GM15510 (cell line): ENCODE results near the gene PATJ.

Experiments
- POLR2A ChIP-seq: IDR thresholded peaks from 3 replicates; pipeline ENCODE4 v1.6.1; 2011; ENCODE audit warnings: borderline replicate concordance; ENCODE audit not compliant: insufficient read length; ENCODE audit errors: extremely low read depth

PATJ gene

DNA sequence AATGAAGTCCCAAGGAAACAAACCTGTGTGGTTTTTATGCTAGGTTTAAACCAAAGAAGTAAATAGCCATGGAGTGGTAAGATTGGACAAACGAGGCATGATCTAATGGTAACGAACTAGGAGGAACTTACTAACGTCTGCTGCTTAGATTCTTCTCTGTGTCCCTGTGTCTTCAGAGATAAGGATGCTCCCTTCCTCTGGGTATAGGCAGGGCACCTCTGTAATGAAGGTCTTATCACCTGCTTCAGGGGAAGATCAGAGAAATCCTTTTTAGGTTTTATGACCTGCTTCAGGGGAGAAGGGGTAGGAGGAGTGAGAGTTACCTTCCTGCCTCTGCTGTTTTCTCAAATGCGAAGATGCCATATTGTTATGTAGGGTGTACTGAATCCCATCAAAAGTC is 237.4 kb downstream of the PATJ start:
- TF ChIP-seq POLR2A = no peak

DNA sequence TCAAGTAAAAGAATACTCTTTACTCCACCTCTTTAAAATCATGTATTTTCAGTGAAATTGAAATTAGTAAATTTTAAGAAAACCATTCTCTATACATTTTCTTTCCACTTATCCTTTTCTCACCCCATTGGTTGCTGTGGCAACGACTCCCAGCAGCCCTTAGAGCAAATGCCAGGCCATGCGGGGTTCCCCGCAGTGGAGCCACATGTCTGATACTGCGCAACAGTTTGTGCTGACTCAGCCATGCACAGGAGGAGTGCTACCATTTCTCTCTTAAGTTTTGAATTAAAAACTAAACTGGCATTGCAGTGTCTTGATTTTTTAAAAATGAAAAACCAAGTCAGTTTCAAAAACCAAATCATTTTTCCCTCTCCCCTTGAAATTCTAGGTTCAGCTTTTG is 238.3 kb downstream of the PATJ start:
- TF ChIP-seq POLR2A = no peak

DNA sequence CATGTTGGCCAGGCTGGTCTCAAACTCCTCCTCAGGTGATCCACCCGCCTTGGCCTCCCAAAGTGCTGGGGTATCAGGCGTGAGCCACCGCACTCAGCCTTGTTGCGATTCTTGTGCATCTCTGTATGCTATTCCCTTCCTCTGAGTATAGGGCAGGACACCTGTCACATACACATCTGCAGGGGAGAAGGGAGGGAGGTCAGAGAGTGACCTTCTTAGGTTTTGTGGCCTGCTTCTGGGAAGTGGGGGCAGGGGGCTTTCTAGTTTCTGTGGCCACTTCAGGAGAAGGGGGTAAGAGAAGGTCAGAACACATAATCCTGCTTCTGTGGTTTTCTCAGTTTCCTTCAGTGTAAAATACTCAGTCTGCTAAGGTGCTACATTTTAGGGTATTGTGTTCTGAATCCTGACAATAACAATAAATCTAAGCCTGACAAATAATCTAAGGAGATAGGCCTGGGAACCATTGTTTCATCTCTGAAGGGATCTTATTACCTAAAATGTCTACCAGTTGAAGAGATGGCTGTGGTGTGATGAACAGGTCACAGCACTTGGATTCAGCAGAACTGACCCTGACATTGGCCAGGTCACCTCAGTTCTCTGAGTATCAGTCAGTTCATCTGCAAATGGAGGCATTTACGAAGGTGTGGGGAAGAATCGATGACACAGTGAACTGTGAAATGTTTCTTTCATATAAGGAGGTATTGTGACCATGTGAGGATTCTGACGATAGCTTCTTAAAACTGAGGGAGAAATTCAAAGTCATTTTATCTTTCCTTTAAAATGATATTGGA is 239.8 kb downstream of the PATJ start:
- TF ChIP-seq POLR2A = no peak

DNA sequence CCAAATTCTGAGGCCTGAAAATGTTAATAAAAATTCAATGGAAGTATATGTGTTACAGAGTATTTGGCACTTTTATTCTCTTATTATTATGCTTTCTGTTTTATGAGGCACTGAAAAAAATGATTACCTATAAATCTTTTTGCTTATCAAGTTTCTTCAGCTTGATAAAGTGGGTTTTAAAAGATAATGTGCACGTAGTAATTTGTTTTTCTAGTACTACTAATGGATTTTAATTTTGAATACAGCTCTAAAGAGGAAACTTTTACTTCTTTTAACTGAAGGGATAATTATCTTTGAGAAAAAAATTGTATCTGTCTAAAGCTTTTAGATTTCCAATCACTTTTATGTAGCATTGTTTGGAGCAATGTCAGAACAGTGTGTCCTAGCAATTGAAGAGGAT is 241.0 kb downstream of the PATJ start:
- TF ChIP-seq POLR2A = no peak

DNA sequence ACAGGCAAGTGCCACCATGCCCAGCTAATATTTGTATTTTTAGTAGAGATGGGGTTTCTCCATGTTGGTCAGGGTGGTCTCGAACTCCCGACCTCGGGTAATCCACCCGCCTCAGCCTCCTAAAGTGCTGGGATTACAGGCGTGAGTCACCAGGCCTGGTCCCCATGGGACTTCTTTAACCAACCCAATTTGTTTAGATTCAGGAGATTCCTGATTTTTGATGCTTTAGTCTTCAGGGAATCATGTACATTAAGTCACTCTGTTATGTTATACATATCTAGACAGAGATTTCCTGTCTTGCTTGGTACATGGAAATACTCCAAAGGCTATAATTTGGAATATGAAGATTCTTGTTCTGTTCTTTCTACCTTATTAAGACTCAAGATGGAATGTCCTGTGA is 250.0 kb downstream of the PATJ start:
- TF ChIP-seq POLR2A = no peak

DNA sequence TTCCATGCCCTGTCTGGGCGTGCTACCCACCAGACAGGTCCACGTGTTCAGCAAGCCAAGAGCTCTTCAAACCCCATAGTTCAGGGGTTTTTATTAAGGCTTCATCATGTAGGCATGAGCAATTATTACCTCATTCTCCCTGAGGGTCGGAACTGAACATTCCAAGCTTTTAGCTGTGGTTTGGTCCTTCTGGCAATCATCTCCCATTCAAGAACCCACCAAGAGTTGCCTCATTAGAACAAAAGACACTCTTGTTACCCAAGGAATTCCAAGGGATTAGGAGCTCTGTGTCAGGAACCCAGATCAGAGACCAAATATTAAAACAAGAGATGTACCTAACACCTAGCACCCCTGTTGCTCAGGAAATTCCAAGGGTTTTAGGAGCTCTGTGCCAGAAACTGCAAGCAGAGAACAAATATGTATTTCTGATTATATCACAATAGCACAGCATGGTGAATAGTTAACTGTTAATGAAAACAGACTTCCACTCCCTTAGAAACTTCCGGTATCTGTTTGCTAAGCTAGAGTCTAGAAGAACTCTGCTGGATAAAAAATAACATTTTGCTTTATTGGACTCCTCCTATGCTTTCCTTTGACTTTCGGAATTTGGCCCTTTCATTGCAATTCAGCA is 251.2 kb downstream of the PATJ start:
- TF ChIP-seq POLR2A = no peak

DNA sequence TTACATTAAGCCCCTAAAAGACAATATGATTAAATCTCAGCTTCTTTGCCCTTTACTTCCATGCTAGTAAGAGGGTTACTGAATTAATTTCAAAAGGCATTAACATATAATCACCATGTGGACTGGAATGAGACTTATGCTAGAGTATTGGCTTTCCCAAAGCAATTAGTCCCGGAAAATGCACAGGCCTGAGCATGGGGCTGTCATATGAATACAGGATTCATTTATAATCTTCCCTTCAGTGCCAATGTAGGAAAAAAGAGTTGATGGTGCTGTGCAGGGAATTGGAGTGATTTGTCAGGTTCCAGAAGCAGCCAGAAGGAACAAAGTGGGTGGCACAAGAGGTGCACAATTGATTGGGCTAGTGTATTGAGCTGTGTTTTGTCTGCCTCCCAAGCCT is 253.4 kb downstream of the PATJ start:
- TF ChIP-seq POLR2A = no peak

DNA sequence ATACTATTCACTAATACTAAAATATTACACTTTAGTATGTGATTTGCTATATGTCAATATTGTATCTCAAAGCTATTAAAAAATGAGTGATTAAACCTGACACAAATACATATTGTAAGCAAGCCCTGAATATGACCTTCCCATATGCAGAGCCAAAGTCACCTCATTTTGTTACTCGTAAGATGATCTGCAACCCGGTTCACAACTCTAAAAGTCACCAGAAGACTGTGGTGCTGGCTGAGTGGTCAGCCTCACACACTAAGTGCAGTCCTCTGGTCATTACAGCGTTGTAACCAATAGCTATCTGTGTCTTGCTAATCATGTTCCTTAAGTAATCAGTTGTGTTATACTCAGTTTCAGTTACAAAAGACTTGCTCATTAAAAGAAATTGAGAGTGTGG is 254.8 kb downstream of the PATJ start:
- no peak for TF ChIP-seq POLR2A

DNA sequence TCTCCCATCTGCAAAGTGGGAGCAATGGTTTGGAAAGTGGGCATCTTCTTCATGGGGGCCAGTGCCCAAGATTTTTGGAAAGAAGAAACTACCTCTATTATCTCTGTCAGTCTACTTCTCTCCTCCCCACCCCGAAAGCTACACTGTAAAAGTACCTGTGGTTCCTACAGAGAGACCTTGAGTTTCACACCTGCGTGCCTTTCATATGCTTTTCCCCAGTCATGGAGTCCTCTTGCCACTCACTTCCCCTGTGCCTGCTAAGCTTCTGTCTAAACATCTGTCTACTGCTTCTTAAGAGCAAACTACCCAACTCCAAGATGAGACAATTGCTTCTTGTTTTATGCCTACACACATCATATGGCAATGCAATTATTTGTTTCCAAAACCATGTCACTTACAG is 261.5 kb downstream of the PATJ start:
- TF ChIP-seq POLR2A = no peak

DNA sequence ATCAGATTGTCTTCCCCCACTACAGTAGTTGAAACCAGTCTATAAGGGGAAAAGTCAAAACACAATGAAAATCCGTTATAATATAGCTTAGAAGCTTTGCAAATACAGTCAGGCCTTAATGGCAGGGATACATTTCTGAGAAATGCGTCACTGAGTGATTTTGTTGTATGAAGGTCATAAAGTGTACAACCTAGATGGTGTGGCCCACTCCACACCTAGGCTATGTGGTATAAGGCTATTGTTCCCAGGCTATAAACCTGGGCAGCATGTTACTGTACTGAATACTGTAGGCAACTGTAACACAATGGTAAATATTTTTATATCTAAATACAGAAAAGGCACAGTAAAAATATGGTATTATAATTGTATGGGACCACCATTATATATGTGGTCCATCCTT is 264.4 kb downstream of the PATJ start:
- no peak for TF ChIP-seq POLR2A

DNA sequence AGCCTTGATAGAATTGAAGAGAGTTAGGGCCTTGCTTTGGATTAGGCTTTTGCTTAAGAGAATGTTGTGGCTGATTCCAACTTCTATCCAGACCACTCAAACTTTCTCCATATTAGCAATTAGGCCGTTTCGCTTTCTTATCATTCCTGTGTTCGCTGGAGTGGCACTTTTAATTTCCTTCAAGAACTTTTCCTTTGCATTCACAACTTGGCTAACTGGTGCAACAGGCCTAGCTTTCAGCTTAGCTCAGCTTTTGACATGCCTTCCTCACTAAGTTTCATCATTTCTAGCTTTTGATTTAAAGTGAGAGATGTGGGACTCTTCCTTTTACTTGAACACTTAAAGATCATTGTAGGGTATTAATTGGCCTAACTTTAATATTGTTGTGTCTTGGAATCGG is 268.7 kb downstream of the PATJ start:
- TF ChIP-seq POLR2A = no peak

DNA sequence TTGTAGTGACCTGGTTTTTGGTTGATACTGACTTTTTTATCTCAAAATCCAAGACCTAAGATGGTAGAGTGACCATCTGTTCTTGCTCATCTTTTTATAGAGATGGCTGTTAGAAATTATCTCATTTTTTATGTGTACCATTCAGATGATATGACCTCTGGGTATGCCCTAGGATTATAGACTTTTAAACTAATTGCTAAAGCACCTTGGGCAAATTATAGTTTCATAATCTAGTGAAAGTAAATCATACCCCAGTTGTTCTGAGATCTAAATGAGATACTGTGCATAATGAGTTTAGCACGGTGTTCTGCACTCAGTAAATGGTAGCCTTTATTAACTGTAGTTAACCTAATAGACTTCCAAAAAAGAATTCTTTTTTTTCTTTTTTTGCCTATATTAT is 269.8 kb downstream of the PATJ start:
- TF ChIP-seq POLR2A = no peak

DNA sequence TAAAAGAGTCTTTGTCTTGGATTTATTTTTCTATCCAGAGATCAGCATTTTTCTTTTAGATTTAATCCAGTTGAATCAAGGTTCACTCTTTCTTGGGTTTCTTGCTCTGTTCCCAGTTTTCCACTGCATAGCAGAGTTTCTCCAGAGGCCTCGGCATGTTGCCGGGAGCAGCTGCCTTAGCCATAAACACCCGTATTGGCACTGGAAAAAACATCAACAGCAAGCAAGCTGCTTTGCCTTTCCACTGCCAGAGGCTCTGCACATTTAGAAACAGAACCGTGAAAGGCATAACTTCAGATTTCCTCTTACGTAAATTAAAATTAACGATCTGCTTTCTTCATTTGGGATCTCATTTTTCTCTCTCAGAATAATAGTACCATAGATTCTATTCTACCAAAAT is 270.6 kb downstream of the PATJ start:
- no peak for TF ChIP-seq POLR2A

DNA sequence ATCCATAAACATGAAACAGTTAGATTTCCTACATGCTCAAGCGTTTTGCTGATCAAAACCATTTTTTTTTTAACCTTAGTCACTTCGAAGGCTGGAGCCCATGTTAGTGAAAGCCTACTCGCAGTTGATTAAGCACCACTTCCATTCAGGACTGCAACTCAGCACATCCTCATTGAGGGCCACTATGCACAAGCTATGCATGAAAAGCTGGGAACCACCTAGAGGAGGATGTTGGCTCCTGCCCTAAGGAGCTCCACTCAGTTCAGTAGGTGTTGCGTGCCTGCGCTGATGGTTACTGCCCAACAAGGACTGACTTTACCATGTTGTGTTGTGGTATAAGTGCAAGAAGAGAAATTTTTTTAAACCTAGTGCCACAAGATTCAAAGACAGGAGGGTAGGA is 271.0 kb downstream of the PATJ start:
- no peak for TF ChIP-seq POLR2A

DNA sequence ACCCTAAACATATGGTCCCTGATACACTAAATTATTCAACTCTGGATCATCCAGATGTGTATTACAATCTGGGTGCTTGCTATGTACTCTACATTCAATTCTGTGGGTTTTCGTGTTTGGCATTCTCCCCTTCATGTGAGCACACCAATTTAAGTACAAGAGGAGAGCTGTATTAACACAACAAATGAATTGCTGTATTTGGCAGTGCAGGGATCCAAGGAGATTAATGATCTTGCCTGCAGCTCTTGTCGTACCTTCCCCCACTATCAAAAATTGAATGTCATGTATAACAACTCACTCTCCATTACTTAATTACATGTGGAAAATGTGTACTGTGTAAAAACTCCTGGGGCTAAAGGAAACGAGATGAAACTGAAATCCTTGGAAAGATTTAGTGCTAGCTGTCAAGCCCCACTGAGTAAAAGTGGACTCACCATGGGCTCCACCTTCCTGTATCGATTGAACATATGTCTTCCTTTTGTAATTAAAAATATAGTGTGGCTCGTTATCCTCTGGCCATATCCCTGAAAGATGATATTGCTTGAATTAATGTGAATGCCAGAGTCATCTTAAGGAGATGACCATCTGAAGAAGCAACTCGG is 280.2 kb downstream of the PATJ start:
- no peak for TF ChIP-seq POLR2A

DNA sequence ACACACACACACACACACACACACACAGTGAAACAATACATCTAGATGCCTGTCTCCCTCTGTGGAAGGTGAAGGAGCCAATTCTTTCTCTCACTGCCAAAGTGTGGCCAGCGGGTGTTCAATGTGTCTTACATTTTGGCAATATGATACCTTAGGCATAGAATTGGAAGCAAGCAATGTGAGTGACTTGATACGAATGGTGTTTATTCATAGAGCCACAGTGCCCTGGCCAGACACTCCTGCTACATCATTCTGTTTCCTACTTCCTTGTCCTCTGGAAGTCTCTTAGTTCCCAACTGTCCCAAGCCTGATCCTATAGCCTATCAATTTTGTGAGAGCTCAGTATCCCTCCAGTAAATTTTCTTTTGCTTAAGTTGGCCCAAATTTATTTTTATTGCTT is 282.4 kb downstream of the PATJ start:
- no peak for TF ChIP-seq POLR2A
